GM18867 (cell line): ENCODE measurements around the gene COL24A1.
A peak's percentile ranks its signal among the peaks of the same experiment; 100 is the strongest.
"Not testable (repeated sequence)": the region's sequence is repeated elsewhere in the genome, so short reads cannot be mapped to it uniquely, and the experiment has no call there.

Source experiments
- ATAC-seq: cut with Tn5 transposase; IDR thresholded peaks from one replicate; pipeline ENCODE4 v1.9.1; 2021; ENCODE audit warnings: mild to moderate bottlenecking, moderate library complexity; ENCODE audit not compliant: unreplicated experiment

Gene COL24A1

DNA sequence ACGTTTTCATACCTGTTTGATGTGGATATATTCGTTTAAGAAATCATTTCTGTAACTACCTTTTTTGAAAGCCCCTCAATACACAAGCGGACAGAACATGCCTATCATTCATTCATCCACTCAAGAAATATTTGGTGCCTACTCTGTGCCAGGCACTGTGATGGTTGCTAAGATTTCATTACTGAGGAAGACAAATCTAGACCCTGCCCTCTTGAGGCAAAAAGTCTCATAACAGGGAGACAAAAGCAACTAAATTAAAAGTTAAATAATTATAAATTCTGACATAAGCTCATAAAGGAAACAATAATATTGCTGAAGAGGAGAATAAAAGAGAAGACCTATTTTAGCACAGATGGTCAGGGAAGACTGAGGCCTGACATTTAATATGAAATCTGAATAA lies 244.8 kb downstream of the COL24A1 start:
- no peak for ATAC-seq

DNA sequence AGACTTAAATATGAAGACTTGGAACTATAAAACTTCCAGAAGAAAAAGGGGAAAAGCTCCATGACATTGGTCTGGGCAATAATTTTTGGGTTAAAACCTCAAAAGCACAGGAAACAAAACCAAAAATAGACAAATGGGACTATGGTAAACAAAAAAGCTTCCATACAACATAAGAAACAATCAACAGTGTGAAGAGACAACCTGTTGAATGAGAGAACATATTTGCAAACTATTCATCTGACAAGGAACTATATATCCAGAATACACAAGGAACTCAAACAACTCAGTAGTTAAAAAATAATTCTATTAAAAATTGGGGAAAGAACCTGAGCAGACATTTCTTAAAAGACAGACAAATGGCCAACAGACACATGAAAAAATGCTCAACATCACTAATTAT lies 255.7 kb downstream of the COL24A1 start:
- no peak for ATAC-seq

DNA sequence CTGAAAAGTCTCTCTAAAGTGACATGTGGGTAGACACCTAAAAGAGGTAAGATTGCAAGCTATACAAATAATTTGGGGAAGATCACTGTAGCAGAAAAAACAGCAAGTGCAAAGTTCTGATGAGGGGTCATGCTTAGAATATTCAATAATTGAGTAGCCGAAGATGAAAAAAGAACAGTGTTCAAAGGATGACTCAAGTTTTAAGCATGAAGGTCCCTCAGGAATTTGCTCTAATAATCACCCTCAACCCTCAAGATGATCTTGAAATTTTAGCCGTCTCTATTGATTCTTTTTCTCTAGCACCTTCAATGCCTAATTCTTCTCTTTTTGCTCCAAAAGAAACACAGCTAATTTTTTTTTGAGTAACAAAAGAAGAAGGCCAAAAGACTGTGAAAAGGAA lies 257.7 kb downstream of the COL24A1 start:
- no peak for ATAC-seq

DNA sequence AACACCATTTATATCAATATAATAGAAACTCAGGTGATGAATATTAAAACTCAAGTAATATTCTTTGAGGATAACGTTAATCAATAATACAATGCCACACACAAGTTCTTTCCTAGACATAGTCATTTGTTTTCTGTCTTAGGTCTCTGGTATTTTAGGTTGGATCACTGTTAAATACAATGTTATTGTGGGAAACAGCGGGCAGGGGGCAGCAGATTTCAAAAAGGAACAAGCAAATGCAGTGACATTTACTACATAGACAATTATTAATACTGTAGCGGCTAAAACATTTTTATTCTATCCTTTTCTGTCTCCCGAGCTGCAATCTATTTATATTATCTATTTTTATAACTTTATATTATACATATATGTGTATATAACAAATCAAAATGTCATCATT lies 261.9 kb downstream of the COL24A1 start:
- ATAC-seq: peak; percentile 71

DNA sequence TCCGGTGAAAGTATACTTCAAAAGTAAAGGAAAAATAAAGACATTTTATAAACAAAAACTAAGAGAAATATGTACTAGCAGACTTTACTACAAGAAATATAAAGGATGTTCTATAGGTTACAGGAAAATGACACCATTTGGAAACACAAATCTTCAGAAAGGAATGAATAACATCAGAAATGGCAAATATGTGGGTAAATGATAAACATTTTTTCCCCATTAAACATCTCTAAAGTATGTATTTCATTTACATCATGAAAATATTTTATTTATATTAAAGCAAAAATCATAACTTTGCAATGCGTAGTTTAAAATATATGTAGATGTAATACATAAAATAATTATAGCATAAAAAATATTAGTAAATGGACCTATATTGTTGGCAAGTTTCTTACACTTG lies 264.2 kb downstream of the COL24A1 start:
- no peak for ATAC-seq

DNA sequence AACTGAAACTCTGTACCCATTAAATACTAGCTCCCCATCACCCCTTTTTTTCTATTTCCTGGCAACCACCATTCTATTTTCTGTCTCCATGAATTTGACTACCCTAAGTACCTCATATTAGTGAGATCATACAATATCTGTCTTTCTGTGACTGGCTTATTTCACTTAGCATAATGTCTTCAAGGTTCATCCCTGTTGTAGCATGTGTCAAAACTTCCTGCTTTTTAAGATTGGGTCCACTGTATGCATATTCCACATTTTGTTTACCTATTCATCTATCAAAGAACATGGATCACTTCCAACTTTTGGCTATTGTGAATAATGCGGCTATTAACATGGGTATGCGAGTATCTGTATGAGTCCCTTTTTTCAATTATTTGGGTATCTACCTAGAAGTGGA lies 266.7 kb downstream of the COL24A1 start:
- no peak for ATAC-seq

DNA sequence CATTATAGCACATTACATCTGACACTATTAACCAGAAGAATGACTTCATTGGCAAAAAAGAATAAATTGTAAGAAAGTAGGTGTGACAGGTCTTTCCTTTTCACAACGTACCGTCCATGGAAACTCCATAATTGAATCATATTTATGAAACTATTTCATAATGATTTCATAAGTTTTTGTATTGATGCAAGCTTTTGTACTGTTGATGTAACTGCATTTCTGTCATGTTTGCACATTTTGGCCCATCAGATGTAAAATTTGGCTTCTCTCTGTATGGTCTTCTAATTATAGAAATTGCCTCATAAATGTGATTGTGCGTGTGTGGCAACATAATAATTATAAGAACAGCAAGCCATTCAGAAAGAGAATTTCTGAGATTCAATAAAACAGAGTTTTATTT lies 267.7 kb downstream of the COL24A1 start:
- ATAC-seq: no peak

DNA sequence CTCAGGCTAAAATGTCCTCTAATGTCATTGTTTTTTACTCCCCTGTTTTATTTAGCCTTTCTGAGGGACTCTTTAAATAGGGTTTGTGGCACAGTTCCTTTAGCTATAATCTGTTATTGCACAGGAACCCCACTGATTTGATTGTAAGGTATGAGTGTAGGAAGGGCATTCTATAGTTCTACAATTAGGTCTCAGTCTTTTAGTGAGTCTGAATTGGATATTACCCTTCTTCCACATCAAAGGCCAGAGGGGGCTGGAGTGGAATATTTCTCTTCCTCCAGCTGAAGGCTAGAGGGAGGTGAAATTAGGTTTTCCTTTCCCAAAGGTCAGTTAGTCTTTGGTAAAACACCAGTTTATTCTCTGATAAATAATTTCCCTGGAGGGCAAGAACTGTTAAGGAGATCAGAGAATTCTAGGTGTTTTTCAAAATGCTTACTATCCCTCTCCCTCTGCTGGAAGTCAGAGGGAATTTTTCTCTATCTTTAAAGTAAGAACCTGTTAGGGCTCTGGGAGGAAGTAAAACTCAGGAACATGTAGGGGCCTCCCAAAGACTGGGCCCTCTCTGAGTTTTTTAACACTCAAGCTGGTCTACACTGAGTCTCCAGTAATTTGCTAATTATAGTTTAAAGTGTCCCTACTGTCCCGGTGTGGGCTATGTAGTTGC lies 272.1 kb downstream of the COL24A1 start:
- ATAC-seq: no peak

DNA sequence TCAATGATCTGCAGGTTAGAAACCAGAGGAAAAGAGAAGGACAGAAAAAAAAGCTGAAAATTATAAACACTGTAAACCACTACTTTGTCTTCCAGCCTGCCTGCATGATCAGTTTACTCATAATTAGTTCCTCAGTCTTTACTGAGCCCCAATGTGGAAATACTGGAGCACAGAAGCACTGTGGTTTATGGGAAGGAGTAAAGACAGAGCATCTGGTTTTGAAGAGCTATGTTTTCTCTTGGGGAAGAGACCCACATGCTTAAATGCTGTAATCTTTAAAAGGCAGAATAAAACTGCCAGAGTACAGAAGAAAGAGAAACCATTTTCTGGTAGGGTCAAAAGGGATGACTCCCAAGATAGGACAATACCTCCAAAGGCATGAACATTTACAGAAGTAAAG lies 289.4 kb downstream of the COL24A1 start:
- no peak for ATAC-seq

DNA sequence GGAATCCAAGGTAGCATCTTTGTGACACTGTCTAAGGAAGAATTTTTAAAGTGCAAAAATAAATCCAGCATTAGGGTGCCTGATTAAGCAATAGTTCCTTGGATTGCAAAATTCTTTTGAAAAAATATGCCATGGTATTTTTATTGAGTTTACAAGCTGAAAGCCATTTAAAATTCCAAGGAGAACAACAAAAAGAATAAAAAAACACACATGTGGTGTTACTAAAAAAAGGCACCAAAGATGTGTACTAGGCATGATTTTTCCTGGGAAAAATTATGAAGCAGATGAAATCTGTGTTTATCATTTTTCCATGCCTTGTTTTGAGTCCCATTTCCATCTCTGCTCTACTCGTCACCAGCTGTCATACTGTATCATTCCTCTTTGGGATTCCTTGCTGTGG lies 291.4 kb downstream of the COL24A1 start:
- ATAC-seq: no peak

DNA sequence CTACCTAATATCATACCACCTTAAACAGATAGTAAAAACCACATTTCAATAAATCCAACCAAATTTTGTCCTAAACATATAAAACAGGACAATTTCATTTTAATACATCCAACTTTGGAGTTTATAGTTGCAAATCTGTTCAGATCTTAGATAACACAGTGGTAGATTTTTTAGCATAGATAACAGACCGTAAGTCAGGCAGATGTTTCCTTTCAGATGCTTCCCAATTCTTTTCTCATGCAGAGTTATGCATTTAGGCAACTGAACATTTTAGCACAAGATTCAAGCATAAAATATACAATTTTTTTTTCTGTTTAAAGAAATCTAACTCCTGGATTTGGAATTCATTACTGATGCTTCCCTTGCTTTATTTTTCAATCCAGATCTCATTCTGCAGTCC lies 291.8 kb downstream of the COL24A1 start:
- ATAC-seq: no peak

DNA sequence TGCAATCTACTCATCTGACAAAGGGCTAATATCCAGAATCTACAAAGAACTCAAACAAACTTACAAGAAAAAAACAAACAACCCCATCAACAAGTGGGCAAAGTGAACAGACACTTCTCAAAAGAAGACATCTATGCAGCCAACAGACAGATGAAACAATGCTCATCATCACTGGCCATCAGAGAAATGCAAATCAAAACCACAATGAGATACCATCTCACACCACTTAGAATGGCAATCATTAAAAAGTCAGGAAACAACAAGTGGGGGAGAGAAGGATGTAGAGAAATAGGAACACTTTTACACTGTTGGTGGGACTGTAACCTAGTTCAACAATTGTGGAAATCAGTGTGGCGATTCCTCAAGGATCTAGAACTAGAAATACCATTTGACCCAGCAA lies 292.9 kb downstream of the COL24A1 start:
- ATAC-seq: not testable (repeated sequence)

DNA sequence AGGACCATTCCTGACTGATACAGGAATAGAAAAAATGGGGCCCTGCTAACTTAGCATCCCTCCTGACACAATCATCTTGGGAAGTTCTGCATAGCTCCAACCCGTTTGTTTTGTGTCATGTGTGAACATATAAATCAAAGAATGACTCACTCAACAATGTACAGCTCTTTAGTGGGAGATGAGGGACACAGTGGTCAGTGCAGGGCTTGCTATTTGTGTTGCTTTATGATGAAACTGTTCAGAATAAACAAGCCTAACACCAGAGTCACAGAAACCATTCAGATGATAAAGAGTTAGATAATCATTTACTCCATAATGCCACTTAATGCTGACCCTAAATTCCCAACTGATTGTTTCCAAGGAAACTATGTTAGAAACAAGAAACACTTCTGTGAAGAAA lies 294.1 kb downstream of the COL24A1 start:
- ATAC-seq: no peak

DNA sequence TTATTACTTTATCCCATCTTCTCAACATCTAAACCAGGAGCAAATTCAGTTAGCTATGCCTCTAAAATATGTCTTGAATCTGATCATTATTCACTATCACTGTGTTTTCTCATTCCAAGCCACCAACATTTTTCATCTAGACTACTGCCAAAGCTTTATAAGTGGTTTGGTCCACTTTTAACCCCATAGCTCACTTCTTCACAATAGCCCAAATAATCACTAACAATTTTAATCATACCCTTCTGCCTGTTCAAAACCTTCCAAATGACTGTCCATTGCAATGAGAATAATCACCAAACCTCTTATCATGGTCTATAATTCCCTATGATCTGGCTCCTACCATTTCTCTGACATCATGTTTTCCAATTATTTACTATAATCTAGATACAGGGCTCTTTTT lies 298.6 kb downstream of the COL24A1 start:
- ATAC-seq: no peak

DNA sequence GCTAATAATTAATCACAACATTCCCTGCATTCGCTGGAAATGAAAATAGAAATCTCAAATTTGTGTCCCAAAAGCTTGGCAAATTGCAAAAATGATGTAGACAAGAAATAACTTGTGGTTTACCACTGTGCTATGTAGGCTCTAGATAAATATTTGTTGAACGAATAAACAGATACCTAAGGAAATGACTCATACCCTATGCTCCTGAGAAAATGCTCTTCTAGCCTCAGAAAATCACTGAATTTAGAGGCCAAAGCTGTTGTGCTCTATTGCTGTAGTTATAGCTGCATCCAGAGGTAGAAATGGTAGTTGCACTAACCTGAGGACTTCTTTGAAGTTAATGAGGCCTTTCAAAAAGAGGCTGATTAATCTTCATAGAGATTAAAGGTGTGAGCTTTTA lies 306.3 kb downstream of the COL24A1 start:
- ATAC-seq: no peak

DNA sequence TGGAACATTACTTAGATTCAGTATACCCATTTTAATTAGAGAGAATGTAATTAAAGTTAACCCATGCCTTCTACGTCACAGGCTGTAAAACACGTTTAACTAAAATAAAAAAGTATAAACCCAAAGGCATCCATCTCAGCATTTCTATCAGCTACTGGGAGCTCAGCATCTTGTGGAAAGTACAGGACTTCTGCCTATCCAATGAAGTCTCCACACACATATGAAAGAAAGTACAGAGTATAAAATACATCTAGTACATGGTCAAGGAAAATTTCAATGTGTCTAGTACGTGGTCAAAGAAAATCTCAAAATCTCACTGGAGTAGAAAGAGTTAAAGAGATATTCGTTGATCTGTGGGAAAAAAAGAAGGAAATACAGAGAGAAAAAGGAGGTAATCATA lies 306.9 kb downstream of the COL24A1 start:
- ATAC-seq: no peak

DNA sequence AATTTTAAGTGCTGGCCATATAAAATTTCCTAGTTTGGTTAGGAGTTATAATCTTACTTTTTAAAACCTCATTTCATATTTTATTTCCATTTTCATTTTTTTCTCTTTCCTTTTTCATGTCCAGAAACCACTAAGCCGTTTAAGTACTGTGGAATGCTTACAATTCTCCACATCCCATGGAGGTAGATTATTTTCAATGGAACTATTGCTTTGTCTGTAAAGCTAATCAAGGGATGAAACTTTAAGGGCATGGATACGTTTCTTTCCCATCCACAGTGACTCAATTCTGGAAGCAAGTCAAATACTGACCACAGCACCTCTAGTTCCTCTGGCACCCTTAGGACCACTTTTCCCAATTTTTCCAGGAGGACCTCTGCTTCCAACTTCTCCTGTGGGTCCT lies 309.2 kb downstream of the COL24A1 start:
- no peak for ATAC-seq

DNA sequence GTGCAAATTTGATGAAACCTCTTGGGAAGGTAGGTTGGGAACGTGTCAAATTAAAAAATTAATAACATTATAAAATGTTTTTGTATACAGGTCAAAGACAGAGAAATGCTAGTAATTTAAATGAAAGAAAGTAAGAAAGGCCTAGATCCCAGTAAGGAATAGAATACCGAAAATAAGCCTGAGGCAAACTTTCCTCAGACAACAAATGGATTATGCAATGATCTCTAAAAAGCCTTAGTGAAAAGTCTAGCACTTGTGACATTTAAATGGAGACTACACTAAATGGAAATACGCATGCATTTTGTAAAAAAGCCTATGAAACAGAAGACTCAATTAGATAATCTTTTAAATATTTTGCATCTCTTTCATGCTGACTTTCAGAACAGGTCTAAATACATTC lies 309.9 kb downstream of the COL24A1 start:
- ATAC-seq: no peak

DNA sequence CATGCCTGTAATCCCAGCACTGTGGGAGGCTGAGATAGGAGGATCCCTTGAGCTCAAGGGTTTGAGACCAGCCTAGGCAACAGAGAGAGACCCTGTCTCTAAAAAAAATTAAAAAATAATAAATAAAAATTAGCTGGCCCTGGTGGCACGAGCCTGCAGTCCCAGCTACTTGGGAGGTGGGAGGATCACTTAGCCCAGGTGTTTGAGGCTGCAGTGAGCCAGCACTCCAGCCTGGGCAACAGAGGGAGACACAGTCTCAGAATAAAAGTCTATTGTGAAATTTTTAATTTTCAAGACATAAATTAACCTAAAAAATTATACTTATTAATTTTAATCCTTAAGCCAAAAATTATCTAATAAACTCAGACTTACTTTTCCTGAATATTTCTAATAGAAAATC lies 317.1 kb downstream of the COL24A1 start:
- ATAC-seq: no peak

DNA sequence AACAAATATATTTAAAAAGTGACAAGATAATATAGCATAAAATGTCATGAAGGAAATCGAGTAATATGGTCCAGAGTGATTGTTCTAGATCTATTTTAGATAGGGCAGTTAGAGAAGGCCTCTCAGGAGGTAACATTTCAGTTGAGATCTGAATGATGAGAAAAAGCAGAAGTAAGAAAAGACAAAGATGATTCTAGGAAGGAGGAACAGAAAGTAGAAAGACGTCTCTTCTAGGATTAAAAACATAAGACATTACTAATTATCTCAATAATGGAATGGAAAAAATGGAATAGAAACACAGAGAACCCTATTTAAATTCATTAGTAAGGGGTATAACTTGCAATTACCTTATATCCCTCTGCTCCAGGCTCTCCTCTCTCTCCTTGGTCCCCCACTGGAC lies 318.3 kb downstream of the COL24A1 start:
- ATAC-seq: peak; percentile 98

DNA sequence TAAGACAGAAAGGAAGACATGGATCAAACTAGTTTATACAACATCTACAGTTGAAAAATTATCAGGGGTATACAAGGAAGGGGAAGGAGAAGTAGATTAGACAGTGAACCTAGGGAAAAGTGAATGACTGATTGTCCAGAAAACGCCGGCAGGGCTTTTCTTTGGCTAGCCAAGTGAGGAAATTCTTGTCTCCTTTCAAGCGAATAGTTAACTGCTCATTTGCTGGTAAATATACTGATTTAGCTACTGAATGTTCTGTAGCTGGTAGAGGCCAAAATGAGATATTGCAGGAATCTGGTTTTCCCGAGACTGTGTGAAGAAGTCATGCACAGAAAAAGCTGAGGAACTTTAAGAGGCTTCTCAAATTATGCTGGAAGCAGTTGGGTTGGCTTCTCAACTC lies 319.8 kb downstream of the COL24A1 start:
- ATAC-seq: no peak

DNA sequence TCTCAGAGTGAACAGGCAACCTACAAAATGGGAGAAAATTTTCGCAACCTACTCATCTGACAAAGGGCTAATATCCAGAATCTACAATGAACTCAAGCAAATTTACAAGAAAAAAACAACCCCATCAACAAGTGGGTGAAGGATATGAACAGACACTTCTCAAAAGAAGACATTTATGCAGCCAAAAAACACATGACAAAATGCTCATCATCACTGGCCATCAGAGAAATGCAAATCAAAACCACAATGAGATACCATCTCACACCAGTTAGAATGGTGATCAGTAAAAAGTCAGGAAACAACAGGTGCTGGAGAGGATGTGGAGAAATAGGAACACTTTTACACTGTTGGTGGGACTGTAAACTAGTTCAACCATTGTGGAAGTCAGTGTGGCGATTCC lies 323.4 kb downstream of the COL24A1 start:
- not testable (repeated sequence) for ATAC-seq

DNA sequence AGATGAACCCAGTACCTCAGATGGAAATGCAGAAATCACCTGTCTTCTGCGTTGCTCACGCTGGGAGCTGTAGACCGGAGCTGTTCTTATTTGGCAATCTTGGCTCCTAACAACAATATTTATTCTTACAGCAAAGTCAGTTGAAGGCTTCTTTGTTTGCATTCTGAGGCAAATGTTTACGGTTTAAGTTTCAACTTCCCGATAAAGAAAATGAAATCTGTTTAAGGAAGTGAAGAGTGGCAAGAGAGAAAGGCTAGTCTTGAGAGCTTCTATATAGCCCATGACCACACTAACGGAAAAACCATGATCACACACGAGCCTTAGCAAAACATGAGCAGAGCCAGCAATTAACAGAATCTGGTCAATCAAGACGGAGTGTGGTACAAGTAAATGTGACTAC lies 325.7 kb downstream of the COL24A1 start:
- ATAC-seq: no peak
